NCI-H1105 treated with DMSO at 0.1 percent for 48 hours (cell line): ENCODE results near the gene SEC61A1.

Source experiments
- DNase-seq: peaks from one replicate; lab custom pipeline; 2025; lab: John Stamatoyannopoulos, UW

The SEC61A1 gene

GRCh38 chr3:128060473-128061381 is 8.5 kb downstream of the SEC61A1 start:
- no peak for DNase-seq

DNA sequence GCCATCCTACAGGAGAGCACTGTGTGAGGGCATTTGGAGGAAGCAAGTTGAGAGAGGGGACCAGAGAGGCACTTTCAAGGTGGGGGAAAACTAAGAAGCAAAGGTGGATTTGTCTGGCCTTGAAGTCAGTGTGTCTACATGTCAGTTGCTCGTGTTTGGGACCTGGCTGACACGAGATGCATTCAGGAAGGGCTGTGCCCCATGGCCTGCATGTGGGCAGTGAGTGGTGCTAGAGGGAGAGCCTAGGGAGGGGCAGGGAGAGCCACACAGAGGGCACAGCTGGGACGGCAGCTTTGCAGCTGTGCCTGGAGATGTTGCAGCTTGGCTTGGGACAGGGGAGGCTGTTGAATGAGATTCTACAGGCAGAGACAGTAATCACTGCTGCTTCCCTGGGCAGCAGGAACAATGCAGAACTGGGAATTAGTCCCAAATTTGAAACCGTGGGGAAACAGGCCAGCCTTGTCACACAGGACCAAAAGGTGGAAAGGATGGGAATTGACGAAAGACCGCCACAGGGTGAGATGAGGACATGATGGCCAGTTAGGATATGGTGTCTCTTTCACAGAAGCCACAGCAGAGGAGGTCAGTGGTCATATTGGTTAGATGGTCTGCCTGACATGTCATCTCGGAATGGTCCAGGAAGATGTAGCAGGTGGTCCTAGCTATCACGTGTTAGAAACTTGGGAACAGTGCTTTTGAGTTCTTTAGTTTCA is 10.0 kb downstream of the SEC61A1 start:
- no peak for DNase-seq

DNA sequence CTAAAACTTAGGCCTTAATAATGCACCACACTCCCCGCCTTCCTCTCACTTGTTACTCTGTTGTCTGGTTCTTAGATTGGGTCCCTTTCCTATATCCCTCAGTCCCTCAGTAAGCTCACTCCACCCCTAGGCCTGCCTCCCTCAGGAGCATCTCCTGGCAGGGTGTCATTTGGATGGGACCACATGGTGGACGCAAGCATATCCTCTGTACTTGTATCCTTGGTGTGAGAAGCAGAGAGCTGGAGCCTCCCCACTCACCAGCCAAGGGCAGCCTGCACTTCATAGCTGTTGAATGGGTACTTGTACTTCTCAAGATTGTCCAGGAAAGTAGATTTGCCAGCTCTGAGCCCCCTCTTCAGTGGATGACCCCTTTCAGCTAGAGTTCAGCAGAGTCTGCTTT is 11.6 kb downstream of the SEC61A1 start:
- DNase-seq = no peak

DNA sequence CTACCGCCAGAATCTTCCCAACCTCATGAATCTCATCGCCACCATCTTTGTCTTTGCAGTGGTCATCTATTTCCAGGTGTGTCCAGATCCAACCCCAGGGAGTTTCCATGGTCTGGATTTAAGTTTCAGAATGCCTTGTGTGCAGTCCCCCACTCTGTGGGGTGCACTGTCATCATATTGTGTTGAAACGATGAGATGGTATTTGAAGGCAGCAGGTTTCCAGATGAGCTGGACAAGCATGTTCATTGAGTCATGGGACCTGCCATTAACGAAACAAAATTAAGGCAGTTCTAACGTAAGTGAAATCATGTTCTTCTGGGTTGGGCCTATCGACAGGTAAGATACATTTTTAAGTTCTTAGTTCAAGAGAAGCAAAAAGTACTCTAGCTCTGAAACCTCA is 12.7 kb downstream of the SEC61A1 start:
- DNase-seq = no peak

DNA sequence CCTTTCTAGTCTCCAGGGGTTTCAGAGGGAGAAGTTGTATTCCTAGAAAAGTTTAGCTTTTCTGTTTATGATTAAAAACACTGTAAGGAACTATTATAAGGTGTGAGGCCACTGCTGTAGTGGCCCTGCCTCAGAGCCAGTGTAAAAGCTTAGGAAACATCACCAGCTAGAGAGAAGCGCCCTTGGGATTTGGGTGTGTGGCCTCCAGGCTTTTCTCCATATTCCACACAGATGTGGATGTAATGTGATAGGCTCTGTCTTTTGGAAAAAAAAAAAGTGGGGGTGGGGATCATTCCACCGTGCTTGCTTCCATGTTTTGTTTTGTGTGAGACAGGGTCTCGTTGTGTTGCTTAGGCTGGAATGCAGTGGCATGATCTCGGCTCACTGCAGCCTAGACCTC is 13.9 kb downstream of the SEC61A1 start:
- DNase-seq = no peak

- DNase-seq = no peak
Measured at GRCh38 chr3:128066676-128067075, 14.4 kb downstream of the SEC61A1 start.

GRCh38 chr3:128067489-128067888 is 15.3 kb downstream of the SEC61A1 start:
- no peak for DNase-seq

DNA sequence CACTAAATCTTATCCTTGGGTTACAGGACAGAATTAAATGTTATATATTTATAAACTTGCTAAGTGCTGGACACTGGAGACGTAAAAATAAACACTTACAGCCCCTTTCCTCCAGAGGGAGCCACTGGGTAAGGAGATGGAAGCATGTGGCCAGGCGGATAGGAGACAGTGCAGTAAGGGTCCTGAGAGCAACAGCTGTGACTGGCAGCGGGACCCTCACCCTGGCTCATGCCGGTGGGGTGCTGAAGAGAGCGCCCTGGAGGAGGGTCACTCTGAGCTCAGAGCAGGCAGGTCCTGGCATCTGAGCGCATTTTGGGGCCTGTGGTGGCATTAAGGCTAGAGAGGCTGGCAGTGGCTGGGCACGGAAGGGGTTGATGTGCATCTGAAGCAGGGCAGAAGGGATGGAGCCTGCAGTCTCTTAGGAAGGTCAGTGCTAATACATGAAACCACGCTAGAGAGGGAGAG is 16.0 kb downstream of the SEC61A1 start:
- peak; percentile 34 for DNase-seq

- DNase-seq = no peak
Measured at GRCh38 chr3:128069271-128069670, 17.0 kb downstream of the SEC61A1 start.

DNA sequence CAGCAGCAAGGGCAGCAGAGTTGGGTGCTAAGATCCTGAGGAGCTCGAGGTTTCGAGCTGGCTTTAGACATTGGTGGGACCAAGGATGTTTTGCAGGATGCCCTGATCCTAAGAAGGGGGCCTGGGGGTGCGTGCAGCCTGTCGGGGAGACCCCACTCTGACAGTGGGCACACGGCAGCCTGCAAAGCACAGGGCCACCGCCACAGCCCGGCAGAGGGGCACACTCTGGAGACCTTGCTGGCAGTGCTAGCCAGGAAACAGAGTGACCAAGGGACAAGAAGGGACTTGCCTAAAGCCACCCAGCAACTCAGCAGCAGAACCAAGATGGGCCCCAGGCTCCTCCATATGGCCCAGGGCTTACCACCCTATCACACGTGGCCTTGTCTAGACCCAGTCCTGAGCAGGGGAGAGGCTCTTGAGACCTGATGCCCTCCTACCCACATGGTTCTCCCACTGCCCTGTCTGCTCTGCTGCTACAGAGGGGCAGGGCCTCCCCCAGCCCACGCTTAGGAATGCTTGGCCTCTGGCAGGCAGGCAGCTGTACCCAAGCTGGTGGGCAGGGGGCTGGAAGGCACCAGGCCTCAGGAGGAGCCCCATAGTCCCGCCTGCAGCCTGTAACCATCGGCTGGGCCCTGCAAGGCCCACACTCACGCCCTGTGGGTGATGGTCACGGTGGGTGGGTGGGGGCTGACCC is 18.8 kb downstream of the SEC61A1 start:
- no peak for DNase-seq

- DNase-seq = no peak
Measured at GRCh38 chr3:128071771-128072453, 19.7 kb downstream of the SEC61A1 start.

- no peak for DNase-seq
Measured at GRCh38 chr3:128072454-128073184, 20.4 kb downstream of the SEC61A1 start.

DNA sequence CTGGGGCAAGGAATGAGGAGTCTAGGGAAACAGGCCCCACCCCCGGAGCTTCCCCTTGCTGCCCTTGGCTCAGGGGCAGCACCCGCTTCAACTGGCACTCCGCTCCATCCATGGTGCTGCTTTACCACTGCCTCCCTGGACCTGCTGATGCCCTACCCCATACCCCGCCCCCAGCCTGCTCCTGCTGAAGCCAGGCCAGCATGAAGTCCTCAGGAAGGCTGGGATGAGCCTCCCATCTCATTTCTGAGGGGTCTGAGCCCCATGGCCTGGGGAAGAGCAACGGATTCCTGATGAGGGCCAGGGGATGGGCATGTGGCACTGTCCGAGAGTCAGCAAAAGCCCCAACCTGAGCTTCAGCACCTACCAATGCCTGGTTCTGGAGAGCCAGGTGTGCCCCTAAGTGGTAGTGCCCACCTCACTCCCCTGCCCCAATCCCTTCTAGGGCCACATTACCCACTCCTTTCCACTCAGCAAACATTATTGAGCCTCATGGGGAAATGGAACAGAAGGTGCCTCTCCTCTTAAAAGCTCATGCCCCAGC is 21.0 kb downstream of the SEC61A1 start:
- no peak for DNase-seq

DNA sequence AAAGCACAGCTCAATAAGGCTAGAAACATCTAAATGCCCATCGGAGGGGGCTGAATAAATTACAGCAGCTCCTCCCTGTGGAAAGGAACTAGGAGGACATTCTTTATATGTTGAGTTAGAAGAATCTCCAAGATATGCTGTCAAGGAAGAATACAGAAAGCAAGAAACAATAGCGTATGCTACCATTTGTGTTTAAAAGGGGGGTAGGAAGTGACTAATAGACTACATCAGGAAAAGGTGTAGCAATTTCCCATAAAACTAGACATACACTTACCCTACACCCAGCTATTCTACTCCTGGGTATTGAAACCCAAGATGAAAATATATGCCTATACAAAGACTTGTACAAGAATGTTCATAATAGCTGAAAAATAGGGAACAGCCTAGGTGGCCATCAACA is 21.6 kb downstream of the SEC61A1 start:
- DNase-seq = no peak

GRCh38 chr3:128074851-128075521 is 22.7 kb downstream of the SEC61A1 start:
- DNase-seq = peak; percentile 85

DNA sequence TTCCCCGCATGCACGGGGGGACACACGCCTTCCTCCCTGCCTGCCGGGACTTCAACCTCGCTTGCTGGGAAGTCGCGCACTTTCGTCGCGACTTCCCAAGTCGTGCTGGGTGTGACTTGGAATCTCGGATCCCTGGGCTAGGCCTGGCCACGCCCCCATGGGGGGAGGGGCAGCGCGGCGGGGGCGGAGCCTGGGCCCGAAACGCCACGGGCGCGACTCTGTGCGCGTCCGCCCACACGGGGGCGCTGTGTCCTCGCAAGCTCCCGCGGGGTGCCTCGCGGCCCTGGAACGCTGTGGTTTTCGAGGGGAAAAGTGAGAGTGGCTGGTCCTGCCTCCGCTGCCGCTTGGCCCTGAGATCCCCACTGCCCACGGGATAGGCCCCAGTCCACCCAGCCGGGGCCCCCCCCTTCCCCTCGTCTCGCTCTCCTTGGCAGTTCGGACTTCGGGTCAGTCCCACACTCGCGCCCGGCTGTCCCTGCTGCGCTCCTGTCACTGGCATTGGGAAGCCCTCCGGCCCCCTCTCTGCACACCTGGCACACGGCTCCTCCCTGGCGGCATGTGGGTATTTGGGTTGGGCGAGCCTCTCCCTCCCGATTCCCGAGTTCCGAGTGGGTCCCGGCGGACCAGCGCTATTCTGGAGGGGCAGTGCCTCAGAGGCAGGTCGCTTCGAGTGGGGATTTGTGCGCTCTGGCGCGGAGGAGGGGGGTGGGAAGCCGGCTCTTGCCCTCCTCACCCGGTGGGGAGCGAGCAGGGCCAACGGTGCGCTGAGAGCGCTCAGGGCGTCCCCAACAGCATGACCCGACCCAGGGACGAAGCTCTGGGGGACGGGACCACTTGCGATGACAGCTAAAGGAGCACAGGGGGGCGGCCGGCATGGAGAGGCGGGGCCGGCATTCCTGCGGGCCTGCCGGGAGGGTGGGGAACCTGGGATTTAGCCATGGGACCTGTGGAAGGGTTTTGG is 23.6 kb downstream of the SEC61A1 start:
- DNase-seq = peak; percentile 92

DNA sequence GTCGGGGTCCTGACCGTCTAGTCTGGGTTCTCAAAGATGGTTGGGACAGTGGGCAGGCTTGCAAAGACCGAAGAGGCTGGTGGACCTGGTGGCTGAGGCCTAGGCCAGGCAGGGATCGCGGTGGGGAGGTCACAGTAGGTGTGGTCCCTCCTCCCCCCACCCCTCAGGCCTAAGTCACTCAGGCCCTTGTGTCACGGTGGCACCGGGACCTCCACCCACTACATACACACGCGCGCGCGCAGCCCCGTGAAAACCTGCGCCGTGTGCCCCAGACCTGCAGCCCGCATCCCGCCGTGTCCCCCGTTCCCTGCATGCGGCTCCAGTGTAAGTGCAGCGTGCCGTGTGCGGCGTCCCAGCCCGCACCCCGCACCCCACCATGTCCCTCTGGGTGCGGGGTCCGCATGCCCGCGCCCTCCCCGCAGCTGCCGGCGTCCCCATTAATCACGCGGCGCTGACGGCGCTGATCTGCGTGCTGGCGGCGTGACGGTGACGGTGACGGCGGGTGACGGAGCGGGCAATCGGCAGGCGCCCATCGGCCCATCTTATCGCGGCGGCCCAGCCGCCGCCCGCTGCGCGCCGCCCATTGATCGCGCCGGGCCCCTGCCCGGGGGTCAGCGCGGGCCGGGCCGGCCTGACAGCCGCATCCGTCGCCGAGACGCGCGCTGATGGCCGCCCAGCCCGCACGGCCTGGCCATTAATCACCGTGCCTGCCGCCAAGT is 24.4 kb downstream of the SEC61A1 start:
- peak; percentile 42 for DNase-seq

DNA sequence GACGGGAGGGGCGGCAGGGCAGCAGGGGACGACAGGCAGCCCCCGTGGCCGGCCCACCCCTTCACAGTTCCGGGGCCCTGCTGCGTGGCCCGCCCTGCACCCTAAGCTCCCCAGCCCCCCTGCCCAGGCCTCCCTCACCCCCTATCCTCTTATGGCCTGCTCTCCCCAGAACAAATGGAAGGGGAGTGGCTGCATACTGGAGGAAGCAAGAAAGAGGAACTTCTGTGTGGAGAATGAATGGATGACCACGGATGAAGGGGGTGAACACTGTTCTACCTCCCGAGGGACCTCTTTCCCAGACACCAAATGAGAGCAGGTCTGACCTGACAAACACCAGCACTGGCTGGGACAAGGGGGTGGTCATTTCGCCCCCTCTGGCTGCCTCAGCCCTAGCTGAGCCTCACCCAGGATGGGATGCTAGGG is 25.0 kb downstream of the SEC61A1 start:
- DNase-seq = peak; percentile 35

GRCh38 chr3:128077665-128078064 is 25.4 kb downstream of the SEC61A1 start:
- DNase-seq = no peak
